Activated naive CD4-positive, alpha-beta T cell treated with anti-CD3 and anti-CD28 coated beads, Interleukin-2, amount 50 U/mL, for 16 hours (primary cell): Measurements from ENCODE around the gene CMIP.
A peak's percentile ranks its signal among the peaks of the same experiment; 100 is the strongest.

Experiments used
- DNase-seq: peaks from one replicate; pipeline ENCODE4 v3.0.0-alpha.2; 2020

CMIP gene

GRCh38 chr16:81629896-81630634 lies 185.5 kb downstream of the CMIP start:
- no peak for DNase-seq

- DNase-seq = no peak
Measured at GRCh38 chr16:81630635-81631031, 186.0 kb downstream of the CMIP start.

- peak; percentile 77 for DNase-seq
Measured at GRCh38 chr16:81632392-81633146, 188.0 kb downstream of the CMIP start.

GRCh38 chr16:81633147-81633619 lies 188.6 kb downstream of the CMIP start:
- DNase-seq = peak; percentile 25

- no peak for DNase-seq
Measured at GRCh38 chr16:81633680-81634379, 189.2 kb downstream of the CMIP start.

GRCh38 chr16:81634380-81635062 lies 189.9 kb downstream of the CMIP start:
- DNase-seq = no peak

GRCh38 chr16:81635063-81635937 lies 190.7 kb downstream of the CMIP start:
- DNase-seq = no peak

GRCh38 chr16:81636298-81636993 lies 191.8 kb downstream of the CMIP start:
- no peak for DNase-seq

- no peak for DNase-seq
Measured at GRCh38 chr16:81637336-81638235, 193.0 kb downstream of the CMIP start.

GRCh38 chr16:81638286-81638945 lies 193.8 kb downstream of the CMIP start:
- DNase-seq = no peak

GRCh38 chr16:81639348-81639747 lies 194.7 kb downstream of the CMIP start:
- DNase-seq = no peak

GRCh38 chr16:81639931-81640680 lies 195.5 kb downstream of the CMIP start:
- DNase-seq = no peak

GRCh38 chr16:81640681-81641070 lies 196.1 kb downstream of the CMIP start:
- DNase-seq = no peak

GRCh38 chr16:81641395-81642106 lies 196.9 kb downstream of the CMIP start:
- DNase-seq = no peak

GRCh38 chr16:81642107-81642436 lies 197.5 kb downstream of the CMIP start:
- DNase-seq = no peak

- no peak for DNase-seq
Measured at GRCh38 chr16:81642943-81643342, 198.3 kb downstream of the CMIP start.

- no peak for DNase-seq
Measured at GRCh38 chr16:81645266-81645694, 200.7 kb downstream of the CMIP start.

- DNase-seq = no peak
Measured at GRCh38 chr16:81645925-81646324, 201.3 kb downstream of the CMIP start.
